GM10266 (cell line): Measurements from ENCODE around the gene NPAS3.

Experiments used
- DNase-seq: peaks from one replicate; pipeline ENCODE4 v3.0.0; 2012; ENCODE audit errors: extremely low spot score
- TF ChIP-seq, protein P1 (sequence below): IDR thresholded peaks from 2 replicates; pipeline ENCODE4 v1.5.1; 2012; ENCODE audit warnings: mild to moderate bottlenecking, low read depth; ENCODE audit not compliant: control insufficient read depth, insufficient read depth; ENCODE audit errors: missing control alignments

The NPAS3 gene

DNA sequence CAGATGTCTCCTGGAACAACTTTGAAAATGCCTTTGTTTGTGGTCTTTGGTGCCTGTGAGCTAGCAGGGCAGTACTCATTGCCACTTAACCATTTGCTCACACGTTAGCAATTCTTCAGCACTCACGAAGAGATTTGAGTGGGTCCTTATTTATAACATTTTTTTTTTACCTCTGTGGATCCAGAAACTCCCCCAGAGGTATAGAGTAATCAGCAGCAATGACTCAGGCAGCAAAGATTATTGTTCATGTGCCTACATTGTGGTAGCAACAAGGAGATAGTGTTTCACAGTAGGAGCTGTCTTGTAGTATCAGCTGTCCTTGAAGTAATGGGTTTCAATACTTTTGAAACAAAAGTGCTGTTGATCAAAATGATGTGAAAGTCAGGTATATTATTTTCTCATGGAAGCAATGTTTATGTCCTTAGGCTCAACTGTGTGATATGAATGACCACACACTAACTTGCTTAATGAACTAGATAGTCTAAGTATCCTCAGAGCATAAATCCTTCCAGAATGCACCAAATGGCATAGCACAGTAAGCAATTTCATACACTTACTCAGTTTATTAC, 708.1 kb downstream of the NPAS3 start:
- DNase-seq, result no peak
- TF ChIP-seq, protein P1, sequence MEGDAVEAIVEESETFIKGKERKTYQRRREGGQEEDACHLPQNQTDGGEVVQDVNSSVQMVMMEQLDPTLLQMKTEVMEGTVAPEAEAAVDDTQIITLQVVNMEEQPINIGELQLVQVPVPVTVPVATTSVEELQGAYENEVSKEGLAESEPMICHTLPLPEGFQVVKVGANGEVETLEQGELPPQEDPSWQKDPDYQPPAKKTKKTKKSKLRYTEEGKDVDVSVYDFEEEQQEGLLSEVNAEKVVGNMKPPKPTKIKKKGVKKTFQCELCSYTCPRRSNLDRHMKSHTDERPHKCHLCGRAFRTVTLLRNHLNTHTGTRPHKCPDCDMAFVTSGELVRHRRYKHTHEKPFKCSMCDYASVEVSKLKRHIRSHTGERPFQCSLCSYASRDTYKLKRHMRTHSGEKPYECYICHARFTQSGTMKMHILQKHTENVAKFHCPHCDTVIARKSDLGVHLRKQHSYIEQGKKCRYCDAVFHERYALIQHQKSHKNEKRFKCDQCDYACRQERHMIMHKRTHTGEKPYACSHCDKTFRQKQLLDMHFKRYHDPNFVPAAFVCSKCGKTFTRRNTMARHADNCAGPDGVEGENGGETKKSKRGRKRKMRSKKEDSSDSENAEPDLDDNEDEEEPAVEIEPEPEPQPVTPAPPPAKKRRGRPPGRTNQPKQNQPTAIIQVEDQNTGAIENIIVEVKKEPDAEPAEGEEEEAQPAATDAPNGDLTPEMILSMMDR, result no peak

- no peak for DNase-seq
- TF ChIP-seq, protein P1, result no peak
These were observed 708.7 kb downstream of the NPAS3 start for GRCh38 chr14:33647385-33647786.

DNA sequence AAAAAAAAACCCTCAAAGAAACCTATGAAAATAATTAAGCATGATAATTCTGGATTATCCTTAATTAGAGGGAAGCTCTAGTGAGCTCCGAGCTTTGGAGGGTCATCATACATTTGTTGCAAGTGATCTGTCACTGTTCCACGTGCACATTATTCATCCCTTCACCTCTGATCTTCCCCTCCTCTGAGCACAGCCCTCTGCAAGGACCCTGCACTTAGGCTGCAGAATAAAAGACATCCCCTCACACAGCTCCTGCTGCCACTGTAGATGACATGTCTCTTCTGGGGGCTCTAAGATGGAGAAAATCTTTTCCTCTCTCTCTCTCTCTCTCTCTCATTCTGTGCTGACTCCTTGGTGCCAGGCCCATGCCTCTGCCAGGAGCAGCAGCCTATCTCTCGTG, 711.8 kb downstream of the NPAS3 start:
- TF ChIP-seq, protein P1, result no peak
- no peak for DNase-seq

- TF ChIP-seq, protein P1, result no peak
- no peak for DNase-seq
These were observed 714.1 kb downstream of the NPAS3 start for GRCh38 chr14:33652566-33653307.

- DNase-seq, result no peak
- TF ChIP-seq, protein P1, result no peak
These were observed 714.6 kb downstream of the NPAS3 start for GRCh38 chr14:33653308-33653695.

GRCh38 chr14:33655421-33655820, 716.7 kb downstream of the NPAS3 start:
- TF ChIP-seq, protein P1, result no peak
- DNase-seq, result no peak

DNA sequence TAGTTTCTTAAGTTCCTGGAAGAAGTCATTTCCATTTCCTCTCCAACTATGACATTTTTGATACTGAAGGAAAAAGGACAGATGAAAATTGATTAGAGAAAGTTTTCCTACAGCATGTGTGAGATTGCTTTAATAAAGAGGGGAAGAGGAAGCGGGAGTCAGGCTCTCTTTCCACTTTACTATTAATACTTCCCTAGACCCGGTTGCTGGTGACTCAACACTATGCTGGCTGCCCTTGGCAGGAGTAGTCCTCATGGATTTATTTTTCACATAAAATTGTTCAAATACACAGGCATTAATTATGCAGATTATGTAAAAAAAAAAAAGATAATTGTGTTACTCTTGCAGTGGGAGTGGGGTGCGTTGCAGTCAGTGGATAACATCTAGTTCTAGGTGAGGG, 718.8 kb downstream of the NPAS3 start:
- DNase-seq, result no peak

More for the DNA sequence above, 718.8 kb downstream of the NPAS3 start:
- TF ChIP-seq, protein P1, result no peak
